Hippocampal formation (tissue), 2 donors: ENCODE data around the gene SAT1.
"Not testable (repeated sequence)": the region's sequence is repeated elsewhere in the genome, so short reads cannot be mapped to it uniquely, and the experiment has no call there.

Experiments used
- DNase-seq, 2 donors: peaks; one replicate each; lab custom pipeline; 2025; lab: John Stamatoyannopoulos, UW

SAT1 gene

GRCh38 chrX:23782863-23783588 lies at the start of gene SAT1:
SAT1 (plus strand) TSS chrX:23783173; CDS start chrX:23783352, 179 bp downstream.
- peak; percentile 89 to 93 for DNase-seq

DNA sequence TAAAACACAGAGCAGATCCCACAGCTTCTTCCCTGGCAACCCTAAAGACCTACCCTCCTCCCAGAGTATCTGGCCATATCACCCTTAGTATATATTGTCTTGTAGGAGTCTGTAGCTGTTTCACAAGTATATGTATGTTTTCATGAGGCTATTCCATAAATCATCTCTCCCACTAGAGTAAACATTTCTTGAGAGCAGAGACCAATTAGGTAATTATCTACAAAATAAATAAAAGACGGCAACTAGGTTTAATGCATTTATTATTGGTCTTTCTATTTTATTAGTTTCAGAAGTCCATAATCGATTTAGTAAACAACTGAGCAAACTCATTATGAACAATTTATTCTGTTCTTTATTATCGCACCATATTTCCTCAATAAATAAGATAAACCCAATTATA lies 46.9 kb upstream of the SAT1 start:
- no peak for DNase-seq

DNA sequence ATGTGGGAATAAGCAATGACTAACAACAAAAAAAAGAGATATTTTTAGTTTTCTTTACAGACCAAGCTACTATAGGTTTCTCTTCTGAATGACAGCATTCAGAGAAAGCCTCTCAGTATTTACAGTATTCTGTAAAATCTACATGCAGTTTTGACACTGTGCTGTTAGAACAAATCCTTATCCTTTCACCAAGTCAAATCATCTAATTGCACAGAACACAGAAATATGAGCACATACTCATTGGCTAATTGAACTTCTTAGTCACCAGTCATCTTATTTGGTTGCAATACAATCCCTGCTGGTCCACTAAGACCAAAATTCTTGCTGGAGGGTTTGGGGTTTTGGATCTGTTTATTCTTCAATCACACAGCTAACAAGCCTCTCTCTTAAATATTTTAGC lies 45.6 kb upstream of the SAT1 start:
- no peak for DNase-seq

GRCh38 chrX:23742174-23742696 lies 40.7 kb upstream of the SAT1 start:
- no peak for DNase-seq

- peak; percentile 17 to 61 for DNase-seq
These were observed 40.0 kb upstream of the SAT1 start, which contains the start of gene ACOT9 for GRCh38 chrX:23742697-23743622. ACOT9 (minus strand) TSS chrX:23743276; CDS start chrX:23743144, 132 bp downstream.

GRCh38 chrX:23743623-23743971 lies 39.4 kb upstream of the SAT1 start:
- not testable (repeated sequence) for DNase-seq

DNA sequence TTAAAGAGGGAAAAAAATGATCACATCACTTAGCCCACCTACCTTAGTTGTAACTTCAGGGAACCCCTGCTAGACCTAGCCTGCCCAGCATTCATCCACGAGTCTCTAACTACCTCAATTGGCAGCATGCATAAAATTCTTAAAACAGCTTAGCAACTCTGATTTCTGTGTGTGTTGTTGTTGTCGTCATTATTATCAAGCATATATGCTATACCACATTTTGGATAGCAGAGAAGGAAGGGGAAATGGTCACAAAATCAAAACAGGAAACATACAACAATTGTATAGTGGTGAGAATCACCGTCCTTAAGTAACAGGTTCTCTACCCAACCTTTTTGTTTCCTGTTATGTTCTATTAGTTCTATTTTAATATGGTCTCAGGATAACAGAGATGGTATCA lies 37.2 kb upstream of the SAT1 start:
- DNase-seq = no peak

DNA sequence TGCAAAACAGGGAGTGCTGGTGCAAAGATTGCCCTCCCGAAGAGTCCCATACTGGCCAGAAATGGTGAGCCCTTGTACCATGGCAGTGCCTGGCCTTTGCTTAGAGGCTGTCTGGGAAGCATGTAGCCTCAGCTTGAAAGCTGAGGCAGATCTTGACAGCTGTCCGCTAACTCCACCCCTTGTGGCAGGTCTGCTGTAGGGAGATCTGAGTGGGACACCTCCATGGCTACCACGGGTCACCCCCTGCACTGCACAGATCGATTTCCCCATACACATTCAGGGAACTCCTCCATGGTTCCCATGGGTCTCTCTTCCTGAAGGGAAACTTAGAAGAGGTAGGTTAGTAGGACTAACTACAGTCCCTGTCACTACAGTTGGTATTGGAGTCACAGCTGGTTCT lies 33.8 kb upstream of the SAT1 start:
- no peak for DNase-seq

DNA sequence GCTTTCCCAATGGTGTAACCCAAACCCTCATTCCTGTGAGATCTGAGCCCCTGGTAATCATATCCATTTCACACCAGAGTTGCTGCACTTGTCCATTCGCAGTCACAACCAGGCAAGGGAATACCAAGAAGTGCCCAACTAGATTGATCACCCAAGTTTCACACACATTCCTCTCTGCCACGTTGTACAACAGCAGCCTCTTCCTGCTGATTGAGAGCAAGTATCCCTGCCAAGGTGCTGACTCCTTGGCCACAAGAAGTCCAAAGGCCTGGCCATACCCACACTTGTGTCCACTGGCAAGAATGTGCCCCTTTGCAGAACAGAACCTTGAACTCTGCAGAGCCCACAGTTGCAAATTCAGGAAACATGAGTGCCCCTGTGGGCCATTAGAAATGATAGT lies 33.4 kb upstream of the SAT1 start:
- no peak for DNase-seq

DNA sequence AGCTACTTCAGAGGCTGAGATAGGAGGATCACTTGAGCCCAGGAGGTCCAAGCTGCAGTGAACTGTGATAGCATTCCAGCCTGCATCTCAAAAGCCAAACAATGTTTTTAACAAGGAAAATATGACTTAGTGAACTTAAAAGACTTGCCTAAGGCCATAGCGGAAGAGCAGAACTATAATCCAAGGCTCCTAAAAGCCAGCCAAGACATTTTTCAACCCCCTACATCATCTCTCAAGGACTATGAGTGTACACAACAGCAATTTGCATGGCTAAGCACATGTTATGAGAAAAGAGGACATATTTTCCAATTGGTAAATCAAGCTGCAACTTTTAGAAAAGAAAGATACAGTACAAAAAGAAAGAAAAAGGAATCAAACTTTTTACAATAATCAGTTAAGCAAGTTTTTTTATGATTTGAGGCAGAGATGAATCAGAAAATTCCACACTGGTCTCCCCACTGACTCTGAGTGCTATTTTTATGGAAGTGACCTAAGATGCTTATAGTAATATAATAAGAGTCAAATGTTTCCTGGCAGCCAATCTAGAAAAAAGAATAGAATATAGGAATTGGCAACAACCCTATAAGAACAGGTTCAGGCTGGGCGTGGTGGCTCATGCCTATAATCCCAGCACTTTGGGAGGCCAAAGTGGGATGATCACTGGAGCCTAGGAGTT lies 30.1 kb upstream of the SAT1 start:
- no peak for DNase-seq

GRCh38 chrX:23754664-23755063 lies 28.3 kb upstream of the SAT1 start:
- no peak for DNase-seq

DNA sequence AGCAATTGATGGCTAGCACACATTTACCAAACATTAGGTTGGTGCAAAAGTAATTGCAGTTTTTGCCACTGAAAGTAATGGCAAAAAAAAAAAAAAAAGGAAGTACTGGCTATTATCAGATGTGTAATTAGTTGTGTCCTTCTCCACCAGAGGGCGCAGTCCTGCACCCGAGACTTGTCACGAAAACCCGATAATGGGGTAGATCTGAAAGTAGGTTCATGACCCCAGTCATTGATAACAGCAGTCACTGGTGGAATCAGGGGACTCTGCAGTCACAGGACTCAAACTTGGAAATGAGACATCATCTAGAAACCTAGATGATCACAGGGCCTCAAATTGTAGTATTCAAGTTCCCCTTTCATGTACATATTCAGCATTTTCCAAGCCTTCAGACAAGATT lies 26.8 kb upstream of the SAT1 start:
- peak in 1 of 2 donors; percentile 1 for DNase-seq

DNA sequence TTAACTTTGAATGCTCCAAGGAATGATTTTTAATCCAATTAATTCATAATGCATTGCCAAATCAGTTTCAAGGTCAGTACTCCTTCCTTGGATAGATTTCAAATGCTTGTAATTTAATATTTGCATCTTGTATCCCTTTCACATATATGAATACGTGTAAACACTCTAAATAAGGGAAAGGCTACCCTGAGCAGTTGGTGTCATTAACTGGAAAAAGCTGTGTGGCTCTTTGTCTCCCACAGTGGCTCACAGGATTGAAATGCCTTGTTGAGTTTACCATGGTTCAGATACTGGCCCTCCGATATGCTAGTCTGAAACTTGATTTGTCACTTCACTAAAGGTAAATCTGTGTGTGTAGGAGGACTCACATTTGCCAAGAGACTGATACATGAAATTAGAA lies 23.2 kb upstream of the SAT1 start:
- DNase-seq = no peak

GRCh38 chrX:23764188-23764984 lies 18.6 kb upstream of the SAT1 start:
- no peak for DNase-seq

DNA sequence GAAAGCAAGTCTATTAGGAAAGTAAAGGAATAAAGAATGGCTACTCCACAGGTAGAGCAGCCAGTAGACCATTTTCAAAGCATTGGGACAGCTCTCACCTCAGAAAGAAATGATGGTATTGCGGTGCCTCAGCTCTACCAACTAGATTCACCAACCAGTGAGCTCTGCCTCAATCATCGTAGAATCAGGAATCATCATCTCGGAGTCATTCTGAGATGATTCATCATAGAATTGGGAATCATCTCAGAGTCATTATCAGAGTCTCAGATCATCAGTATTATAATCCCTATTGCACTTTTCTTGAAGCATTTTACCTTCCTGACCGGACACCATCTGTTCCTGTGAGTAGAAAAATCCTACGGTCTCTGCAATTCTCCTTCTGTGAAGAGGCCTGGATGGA lies 17.5 kb upstream of the SAT1 start:
- no peak for DNase-seq

GRCh38 chrX:23765868-23766267 lies 17.1 kb upstream of the SAT1 start:
- DNase-seq = no peak

DNA sequence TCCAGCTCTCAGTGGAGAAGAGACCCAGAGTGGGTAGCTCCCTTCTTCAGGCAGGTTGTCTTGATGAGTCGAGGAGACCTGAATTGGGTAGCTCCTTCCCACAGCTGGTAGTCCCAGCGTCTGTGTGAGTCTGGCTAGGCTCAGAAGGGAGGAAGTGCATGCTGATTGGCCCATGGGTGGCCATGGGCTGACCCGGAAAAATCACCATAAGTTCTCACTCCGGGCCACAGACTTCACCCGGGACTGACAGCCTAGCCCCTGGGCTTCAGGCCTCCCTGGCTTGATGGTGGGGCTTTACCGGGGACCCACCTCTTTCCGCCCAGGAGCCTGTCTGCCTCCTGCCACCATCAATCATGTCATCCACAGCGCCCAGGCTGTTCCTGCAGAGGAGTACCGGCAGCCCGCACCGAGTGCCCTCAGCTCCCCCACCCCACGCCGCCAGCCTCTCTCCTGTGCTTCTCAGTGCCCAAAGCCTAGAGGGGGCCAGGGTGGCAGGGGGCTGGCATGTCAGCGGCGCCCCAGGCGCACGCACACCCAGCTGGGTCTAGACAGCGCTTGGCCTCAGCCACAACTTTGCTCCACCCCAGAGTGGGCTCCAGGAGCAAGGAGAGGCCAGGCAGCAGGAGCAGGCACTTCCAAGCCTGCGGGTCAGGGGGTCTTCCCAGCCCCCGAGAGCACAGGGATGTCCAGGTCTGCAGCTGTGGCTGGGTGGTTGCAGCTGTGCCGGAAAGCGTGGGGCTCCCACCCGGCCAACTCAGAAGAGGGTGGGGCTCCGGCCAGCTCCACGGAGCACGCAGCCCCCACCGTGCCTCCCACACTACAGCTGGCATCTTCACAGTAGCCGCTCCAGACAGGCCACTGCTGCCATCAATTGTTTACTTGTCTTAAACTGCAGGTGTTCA lies 16.1 kb upstream of the SAT1 start:
- DNase-seq = no peak

GRCh38 chrX:23770142-23770541 lies 12.8 kb upstream of the SAT1 start:
- DNase-seq = no peak

DNA sequence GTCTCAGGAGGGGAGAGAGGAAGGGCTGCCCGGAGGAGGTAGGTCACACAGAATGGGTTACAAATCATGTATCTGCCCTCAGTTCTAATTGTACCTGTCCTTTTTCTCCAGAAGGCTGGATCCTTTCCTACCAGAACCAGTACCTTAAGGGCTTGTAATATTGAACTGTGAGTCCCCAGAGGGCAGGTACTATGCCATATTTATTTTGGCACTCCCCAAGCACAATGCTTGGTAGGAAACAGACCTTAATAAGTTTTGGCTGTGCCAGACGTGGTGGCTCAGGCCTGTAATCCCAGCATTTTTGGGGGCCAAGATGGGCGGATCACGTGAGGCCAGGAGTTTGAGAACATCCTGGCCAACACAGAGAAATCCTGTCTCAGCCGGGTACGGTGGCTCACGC lies 11.9 kb upstream of the SAT1 start:
- not testable (repeated sequence) for DNase-seq

DNA sequence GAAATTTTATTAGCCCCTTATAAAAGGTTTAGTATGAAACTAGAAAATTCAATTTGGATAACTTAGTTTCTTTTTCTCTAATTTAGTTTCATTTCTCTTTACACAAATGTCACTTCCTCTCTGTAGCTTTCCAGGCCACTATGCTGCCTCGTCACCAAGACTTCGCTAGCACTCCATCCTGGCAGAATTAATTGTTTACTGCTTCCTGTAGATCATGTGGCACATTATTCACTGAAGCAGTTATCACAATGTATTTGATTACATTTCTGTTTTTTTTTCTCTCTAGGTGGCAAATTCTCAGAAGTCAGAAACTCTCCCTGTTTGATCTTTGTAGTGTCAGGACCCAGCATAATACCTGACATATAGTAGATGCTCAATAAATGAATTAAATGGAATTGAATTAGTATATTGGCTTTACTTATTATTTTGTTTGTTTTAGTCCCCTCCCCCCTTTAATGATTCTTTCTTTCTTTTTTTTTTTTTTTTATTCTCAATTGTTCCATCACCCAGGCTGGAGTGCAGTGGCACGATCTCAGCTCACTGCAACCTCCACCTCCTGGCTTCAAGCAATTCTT lies 9.3 kb upstream of the SAT1 start:
- no peak for DNase-seq
